SK-N-SH (cell line): ENCODE data around the gene STXBP6.
"Not testable (repeated sequence)": the region's sequence is repeated elsewhere in the genome, so short reads cannot be mapped to it uniquely, and the experiment has no call there.

ENCODE experiments used
- CTCF ChIP-seq: fragments of 200-600 bp; sonication (generic); IDR thresholded peaks from 2 replicates; pipeline ENCODE4 v1.6.1; 2017; ENCODE audit warnings: antibody characterized with exemption, mild to moderate bottlenecking, moderate library complexity
- GATA2 ChIP-seq: sonication (generic); formaldehyde crosslinking; IDR thresholded peaks from 2 replicates; pipeline ENCODE4 v1.5.0; 2020; ENCODE audit warnings: mild to moderate bottlenecking, missing genetic modification reagents
- MEF2A ChIP-seq: IDR thresholded peaks from 2 replicates; pipeline ENCODE4 v1.4.0; 2012; ENCODE audit warnings: low read depth, borderline replicate concordance
- RFX5 ChIP-seq: IDR thresholded peaks from 2 replicates; pipeline ENCODE4 v1.6.1; 2012; ENCODE audit warnings: mild to moderate bottlenecking, improper control_type of control experiment, low read length
- TEAD4 ChIP-seq: IDR thresholded peaks from 2 replicates; pipeline ENCODE4 v1.4.0; 2012; ENCODE audit warnings: mild to moderate bottlenecking, borderline replicate concordance; ENCODE audit not compliant: insufficient read depth

DNA sequence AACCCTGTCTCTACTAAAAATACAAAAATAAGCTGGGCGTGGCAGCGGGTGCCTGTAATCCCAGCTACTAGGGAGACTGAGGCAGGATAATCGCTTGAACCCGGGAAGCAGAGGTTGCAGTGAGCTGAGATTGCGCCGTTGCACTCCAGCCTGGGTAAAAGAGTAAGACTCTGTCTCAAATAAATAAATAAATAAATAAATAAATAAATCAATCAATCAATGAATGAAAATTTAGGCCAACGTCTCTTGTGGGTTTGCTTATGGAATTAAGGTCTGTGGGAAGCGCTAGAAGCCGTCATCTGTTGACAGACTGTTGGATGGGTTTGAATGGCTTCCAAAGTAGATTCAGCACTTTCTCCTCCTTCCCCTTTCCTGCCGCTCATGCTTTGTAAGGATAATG, 246.5 kb downstream of the STXBP6 start:
- not testable (repeated sequence) for TF ChIP-seq CTCF; GATA2 (CRISPR knock-in tag); RFX5; TEAD4; MEF2A
